H1 (cell line): ENCODE results near the gene HIPK2. TPM values are rescaled to one million over a fixed set of nuclear protein-coding genes. Genes with fewer than 3 reads are reported as not detected.

Experiments used
- ATF3 ChIP-seq: IDR thresholded peaks from 2 replicates; pipeline ENCODE4 v1.6.1; 2011; ENCODE audit warnings: low read depth, mild to moderate bottlenecking, low read length; ENCODE audit not compliant: insufficient read depth
- CHD7 ChIP-seq: fragments of 300-600 bp; sonication (generic); IDR thresholded peaks from 2 replicates; pipeline ENCODE4 v1.7.1; 2012; ENCODE audit warnings: low read length, moderate library complexity, mild to moderate bottlenecking, inconsistent platforms; ENCODE audit not compliant: insufficient replicate concordance
- HDAC2 ChIP-seq, 2 experiments: fragments of 300-600 bp in 1 of 2; sonication (generic) in 1 of 2; IDR thresholded peaks; 2 replicates each; pipeline ENCODE4 v1.6.1; 2011 to 2012; ENCODE audit warnings: low read depth in 2 of 2, low read length in 2 of 2, mild to moderate bottlenecking in 2 of 2, moderate library complexity in 2 of 2, borderline replicate concordance in 1 of 2, inconsistent platforms in 1 of 2
- NRF1 ChIP-seq: IDR thresholded peaks from 2 replicates; pipeline ENCODE4 v1.6.1; 2011; ENCODE audit warnings: mild to moderate bottlenecking, low read depth, low read length, improper control_type of control experiment
- TEAD4 ChIP-seq: IDR thresholded peaks from 2 replicates; pipeline ENCODE4 v1.6.1; 2012; ENCODE audit warnings: low read depth, low read length, inconsistent platforms, mixed read lengths
- YY1 ChIP-seq: IDR thresholded peaks from 2 replicates; pipeline ENCODE4 v1.6.1; 2011; ENCODE audit warnings: low read depth, mild to moderate bottlenecking, low read length
- polyA plus RNA-seq, 7 experiments: library from polyadenylated mRNA; depleted of rRNA in 3 of 7; stranded (reverse) in 5 of 7; unstranded in 2 of 7; fragments of >200 nt in 5 of 7; fragments of 200-250 nt in 2 of 7; gene quantifications; 1 replicate in 5 of 7; 2 replicates in 1 of 7; 4 replicates in 1 of 7; pipeline versions ENCODE4 v1.2.1 to v1.2.3, GENCODE V29; 2011 to 2013; ENCODE audit warnings: missing spikeins in 2 of 7, mixed read lengths in 2 of 7
- total RNA-seq: library from RNA; stranded (reverse); fragmentation: NEBNext Ultra II Directional; extraction: Animal tissue kit (Norgen Biotek cat#: 25700); gene quantifications from 2 replicates; pipeline ENCODE4 v1.2.1, GENCODE V29; 2021

Gene HIPK2
- total and polyA plus RNA-seq, 2 of the 8 experiments (the other 6 are each of a cell fraction or from before 2014, with no cell fraction given): 8.3 to 24.3 TPM

GRCh38 chr7:139534966-139535651 lies 242.7 kb downstream of the HIPK2 start (continued):
- TF ChIP-seq CHD7 (no peak), NRF1 (no peak), YY1 (no peak), TEAD4 (no peak), HDAC2 (IDR thresholded peaks at IDR 0.05; ENCODE audit: borderline replicate concordance in 1 of 2, low read depth in 2 of 2, low read length in 2 of 2) (no peak), ATF3 (no peak)
